NCI-H1417 treated with DMSO at 0.1 percent for 48 hours (cell line): ENCODE results near the gene SLC17A8.
"Not testable (repeated sequence)": the region's sequence is repeated elsewhere in the genome, so short reads cannot be mapped to it uniquely, and the experiment has no call there.

Source experiments
- DNase-seq: peaks from one replicate; lab custom pipeline; 2025; lab: John Stamatoyannopoulos, UW

Gene SLC17A8

DNA sequence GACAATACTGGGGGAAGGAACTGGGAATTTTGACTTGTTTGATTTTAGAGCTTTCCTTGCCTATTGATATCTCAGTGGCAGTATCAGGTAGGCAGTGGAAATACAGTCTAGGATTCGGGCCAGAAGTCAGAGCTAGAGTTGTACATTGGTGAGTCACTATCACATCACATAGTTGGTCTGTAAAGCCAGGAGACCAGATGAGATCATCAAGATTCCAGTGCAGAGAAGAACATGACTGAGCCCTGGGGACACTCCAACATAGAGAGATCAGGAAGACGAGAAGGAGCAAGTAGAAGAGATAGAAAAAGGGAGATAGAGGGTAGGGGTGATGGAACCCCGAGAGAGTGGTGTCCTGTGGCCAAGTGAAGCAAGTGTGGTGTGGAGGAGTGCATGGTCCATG, 70.2 kb downstream of the SLC17A8 start:
- DNase-seq, result no peak

DNA sequence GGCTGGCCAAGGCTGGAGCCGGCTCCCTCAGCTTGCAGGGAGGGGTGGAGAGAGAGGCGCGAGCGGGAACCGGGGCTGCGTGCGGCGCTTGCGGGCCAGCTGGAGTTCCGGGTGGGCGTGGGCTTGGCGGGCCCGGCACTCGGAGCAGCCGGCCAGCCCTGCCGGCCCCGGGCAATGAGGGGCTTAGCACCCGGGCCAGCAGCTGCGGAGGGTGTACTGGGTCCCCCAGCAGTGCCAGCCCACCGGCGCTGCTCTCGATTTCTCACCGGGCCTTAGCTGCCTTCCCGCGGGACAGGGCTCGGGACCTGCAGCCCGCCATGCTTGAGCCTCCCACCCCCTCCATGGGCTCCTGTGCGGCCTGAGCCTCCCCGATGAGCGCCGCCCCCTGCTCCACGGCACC, 73.4 kb downstream of the SLC17A8 start:
- not testable (repeated sequence) for DNase-seq

DNA sequence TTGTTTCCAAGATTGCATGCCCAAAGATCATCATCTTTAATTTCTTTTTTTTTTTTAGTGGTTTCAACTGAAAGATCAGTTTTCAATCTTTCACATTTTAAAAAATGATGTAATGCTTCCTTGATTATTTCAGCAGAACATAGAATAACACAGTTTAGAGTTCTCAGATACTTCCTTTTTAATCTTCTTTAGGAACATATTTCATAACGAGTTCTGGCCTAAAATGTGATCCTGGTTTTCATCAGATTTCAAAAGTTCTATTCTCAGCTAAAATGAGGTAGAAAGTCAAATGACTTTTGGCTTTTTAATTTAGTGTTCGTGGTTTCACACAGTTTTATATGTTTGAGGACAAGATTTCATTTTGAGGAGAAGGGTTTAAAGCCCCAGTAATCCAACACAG, 76.8 kb downstream of the SLC17A8 start:
- DNase-seq, result no peak

DNA sequence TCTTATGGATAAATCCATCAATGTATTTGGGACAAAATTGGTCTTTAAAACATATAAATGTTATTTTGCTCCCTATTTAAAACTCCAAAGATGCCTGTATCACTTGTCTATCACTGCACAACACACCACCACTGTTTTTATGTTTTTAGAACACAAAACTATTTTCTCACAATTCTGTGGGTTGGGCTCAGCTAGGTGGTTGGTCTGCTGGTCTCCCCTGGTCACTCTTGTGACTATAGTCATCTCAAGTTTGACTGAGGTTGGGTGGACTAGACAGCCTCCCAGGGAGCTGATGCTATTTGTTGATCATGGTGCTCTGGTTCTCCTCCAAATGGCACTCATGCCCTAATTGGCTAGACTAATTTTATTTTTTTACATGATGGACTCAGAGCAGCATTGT, 77.3 kb downstream of the SLC17A8 start:
- DNase-seq, result no peak

DNA sequence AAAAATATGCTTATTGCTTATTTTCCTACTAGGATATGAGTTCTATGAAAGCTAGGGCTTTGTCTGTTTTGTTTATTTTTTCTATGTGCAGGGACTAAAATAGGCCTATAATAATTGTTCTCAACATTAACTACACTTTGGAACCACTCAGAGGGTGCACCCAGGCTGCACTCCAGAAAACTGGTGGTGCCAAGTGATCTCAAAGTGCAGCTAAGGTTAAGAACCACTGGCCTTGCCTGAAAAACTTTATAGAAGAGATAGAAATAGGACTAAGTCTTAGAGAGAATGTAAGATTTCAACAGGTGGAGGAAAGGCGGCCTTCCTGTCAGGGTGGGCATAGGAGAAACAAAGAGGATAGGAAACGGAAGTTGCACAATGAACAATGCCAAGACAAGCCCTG, 79.1 kb downstream of the SLC17A8 start:
- no peak for DNase-seq

DNA sequence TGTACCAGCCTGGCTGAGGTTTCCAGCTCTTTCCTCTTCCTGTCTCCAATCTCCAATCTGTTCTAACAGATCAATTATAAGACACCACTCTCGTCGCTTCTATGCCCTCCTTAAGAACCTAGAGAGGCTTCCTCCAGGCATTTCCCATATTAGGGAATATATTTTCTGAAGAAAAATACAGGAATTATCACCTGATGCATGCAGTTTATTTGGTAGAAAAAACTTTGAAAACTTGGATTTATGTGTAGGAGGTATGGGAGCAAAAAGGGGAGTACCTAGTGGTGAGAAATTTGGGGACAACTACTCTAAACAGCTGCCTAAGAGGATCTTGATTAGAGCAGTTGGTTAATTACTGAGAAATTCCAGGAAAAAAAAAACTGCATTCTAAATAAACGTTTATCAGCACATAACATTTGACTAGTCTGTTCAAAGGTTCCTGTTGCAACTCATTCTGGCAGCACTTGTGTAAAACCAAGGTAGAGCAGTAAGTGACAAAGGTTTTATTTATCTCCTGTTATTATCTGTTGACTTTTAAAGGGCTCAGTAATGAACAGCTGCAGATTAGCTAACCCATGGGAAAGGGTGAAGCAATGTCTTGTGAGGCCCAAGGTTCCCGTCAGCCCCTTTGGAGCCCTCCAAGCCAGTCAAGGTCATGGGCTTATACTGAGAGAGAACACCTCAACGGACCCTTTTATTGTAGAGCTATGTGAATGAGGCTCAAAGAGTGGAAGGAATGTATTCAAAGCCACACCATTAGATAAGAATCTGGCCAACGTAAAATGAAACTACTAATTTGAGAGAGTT, 80.4 kb downstream of the SLC17A8 start:
- DNase-seq, result no peak

DNA sequence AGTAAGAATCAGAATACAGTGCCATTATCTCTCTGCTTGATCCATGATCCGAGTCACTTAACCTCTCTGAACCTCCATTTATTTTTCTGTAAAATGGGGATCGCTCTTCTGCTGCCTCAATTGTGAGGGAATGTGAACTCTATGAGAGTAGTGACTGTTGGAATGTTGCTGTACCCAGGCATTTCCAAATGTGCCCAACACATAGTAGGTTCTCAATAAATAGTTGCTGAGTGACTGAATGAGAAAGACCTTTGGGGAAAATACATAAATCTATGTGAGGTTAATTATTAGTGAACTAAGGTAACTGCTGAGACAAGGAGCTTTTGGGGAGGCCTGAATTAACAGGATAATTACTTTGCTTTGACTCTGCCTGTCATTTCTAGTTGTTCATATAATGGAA, 82.9 kb downstream of the SLC17A8 start:
- no peak for DNase-seq

DNA sequence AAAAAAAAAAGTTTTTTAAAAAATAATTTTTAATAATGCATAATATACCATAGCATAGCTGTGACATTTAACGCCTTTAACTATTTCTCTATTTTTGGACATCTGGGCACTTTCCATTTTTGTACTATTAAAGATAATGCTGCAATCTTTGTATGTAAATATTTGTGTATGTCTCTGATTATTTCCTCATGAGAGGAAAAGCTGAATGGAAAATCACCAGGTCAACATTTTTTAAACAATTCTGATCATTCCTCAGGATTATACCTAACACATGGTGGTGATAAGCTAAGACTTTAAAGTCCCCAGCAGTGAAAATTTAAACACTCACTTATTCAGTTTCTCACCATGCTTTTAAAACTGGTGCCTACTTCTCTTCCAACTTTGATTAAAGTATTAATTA, 85.5 kb downstream of the SLC17A8 start:
- no peak for DNase-seq

DNA sequence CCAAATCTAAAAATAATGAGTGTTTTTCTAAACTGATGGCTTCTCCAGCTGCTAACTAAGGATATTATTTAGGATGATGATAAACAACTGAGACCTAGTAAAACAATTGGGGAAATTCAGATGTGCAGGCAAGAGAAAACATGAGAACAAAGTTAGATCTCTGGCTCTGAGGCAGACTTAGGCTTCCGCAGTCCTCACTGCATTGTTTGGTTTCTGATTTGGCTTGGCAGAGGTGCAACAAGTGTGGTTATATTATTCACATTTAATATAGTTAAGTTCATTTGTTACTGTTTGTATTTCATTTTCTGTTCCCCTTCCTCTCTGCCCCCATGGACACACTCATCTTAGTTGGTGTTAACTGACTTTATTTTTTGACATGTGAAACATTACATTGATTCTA, 86.6 kb downstream of the SLC17A8 start:
- no peak for DNase-seq

DNA sequence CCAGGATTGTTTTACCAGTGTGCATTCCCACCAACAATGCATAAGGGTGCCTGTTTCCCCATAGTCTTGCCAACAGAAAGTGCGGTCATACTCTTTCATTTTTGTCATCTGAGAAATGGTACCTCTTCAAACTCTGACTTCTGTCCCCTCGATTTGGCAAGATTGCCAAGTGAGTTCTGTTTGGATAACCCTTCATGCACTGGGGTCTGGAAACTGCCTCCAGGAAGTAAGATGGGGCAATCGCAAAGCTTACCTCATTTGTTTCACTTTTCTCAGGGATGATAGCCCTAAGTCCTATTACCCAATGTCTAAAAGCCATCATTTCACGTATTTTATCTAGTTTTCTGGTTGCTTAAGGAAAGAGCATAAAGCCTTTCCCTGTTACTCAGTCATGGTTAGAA, 88.2 kb downstream of the SLC17A8 start:
- DNase-seq, result no peak

DNA sequence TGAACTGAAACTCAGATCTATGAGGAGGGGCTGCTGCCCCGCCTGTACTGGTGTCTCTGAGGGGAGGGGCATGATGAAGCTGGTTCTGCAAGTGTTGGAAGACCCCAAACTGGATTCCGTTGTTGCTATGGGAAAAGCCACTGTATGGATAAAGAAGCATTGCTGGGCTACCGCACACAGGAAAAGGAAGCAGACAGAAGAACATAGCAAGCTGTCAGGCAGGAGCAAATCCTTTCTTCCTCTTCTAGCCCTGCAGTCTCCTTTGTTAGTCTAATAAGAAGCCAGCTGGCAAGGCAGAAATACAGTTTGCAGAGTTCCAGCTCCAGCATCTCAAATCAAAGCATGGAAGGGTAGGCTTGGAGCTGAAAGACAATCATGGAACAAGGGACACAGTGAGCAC, 90.5 kb downstream of the SLC17A8 start:
- DNase-seq, result no peak

DNA sequence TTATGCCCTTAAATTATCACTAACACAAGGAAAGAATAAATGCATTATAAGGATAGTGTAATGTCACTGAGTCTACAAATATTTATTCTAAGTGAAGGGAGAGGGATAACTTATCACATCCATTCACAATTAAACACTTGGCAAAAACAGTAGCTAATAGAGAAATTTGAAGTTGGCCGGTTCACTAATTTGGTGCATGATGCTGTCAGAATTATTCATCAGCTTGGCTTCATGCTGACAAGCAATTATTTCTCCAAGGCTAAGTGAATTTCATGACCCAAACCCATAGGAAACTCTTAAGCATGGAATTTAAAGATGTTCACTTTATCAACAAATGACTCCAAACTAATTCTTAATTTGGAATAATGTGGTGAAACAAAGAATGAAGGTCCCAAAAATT, 91.8 kb downstream of the SLC17A8 start:
- DNase-seq, result no peak

DNA sequence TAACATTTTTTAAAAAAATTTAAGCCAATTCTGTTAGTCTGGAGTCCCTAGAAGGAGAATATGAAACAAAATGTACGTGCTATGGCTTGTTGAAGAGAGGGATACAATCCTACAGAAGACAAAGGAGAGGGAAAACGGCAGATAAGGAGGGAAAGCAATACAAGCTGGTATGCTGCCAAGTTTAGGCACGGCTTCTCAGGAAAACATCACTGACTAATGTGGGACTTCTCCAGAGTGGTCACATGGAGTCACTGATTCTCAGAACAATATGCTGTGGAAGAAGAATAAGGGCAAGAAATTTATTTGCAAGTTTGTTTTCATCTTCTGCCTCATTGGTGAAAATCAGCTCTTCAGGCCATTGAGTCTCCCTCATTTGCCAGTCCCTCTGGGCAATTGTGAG, 93.9 kb downstream of the SLC17A8 start:
- no peak for DNase-seq

DNA sequence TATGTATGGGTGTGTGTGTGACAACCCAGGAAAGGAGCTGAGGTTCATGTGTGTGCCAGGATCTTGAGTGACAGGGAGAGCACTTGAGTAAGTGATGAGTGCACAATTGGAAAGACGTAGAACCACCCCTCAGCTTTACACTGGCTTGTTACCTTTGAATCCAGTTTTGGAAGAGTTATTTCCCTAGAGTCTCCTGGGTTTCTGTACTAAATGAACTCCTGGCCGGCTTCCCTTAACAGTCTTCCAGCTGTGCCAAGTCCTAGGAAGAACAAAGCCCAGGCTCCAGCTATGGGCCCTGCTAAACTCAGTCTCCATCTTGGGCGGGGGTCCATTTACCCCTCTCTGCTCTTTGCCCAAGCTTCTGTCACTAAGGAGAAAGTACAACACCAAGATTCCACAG, 97.1 kb downstream of the SLC17A8 start:
- no peak for DNase-seq

DNA sequence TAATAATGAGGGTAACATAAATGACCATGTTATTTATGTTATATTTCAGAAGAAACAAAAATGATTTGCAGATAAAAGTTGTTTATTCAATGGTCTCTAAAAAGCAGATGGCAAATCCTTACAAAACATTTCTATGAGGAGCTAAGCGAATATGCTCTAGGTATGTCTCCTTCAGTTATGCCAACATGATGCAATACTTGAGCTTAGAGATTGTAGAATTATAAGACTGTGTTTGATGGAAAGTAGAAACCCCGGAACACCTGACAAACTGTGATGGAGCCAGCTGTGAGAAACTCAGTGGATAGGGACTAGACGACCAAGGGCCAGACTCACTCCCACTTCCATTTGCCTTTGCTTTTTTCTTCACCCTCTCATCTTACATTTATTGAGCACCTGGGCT, 99.0 kb downstream of the SLC17A8 start:
- DNase-seq, result no peak

DNA sequence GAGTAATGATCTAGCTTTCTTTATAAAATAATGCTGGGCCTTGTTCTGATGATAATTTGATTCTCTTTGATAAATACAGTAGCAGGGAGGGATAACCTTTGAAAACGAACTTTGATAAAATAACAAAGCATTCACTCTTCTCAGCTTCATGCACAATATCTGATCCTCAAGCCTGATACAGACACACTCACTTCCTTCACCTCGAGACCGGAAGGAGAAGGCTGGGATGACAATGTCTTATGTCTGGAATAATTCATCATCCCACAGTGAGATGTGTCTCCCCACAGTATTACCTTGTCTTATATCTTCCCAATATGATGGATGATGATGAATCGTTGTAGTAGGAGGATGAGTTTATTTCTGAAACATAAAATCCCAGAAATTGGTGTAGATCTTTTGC, 101.3 kb downstream of the SLC17A8 start:
- no peak for DNase-seq

DNA sequence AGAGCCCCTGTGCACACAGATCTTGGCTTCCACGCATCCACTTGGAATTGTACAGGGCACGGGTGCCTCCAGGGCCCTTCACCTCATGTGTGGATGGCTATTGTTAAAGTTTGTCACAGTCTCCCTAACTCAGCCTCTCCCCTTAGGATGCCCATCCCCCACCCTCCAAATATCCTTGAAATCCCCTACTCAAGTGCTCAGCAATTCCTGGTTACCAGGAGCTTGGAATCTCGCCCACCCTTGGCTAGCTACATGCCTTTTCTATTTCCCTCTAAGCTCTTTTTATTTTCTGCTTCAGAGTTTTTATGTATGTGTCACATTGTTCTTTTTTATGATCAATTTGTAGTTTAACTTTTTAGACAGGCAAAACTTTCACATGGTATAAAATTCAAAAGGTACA, 103.8 kb downstream of the SLC17A8 start:
- no peak for DNase-seq

DNA sequence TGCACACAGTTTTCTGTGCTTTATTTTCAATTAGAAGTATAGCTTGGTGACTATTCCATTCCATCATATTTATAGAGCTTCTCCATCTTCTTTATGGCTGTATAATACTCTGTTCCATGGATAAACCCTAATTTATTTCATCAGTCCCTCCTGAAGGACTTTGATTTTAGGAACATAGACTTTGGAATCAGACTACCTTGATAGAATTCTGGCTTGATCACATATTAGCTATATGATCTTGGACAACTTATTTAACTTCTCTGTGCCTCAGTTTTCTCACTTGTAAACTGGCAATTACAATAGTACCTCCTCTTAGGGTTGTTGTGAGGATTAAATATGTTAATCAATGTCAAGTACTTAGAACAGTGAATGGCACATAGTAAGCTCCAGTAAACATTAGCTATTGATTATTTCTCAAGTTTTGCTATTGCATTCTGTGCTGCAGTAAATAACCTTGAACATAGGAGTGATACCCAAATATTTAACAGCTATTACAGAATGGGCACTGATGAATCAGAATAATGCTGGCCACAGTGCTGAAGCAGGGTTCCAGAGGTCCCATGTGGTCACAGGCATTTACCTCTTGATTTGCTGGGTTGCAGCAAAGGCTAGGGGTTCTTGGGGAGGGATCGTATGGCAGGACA, 104.6 kb downstream of the SLC17A8 start:
- DNase-seq, result no peak

DNA sequence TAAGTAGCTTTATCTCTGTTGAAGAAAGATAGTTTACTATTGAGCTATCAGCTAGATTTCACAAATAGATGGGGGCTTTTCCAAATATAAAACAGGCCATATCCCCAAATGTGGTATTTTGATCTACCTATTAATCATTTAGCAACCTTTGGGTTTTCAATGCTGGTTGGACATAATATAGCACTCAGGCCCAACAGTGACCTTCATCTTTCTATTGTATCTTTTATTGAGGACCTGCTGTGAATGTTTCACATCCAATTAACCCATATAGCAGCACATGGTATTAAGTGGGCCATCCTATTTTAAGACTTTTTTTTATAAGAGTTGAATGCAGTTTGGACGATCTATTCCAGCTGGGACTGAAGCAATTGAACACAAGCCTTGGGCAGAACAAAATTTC, 106.8 kb downstream of the SLC17A8 start:
- DNase-seq, result peak; percentile 68

DNA sequence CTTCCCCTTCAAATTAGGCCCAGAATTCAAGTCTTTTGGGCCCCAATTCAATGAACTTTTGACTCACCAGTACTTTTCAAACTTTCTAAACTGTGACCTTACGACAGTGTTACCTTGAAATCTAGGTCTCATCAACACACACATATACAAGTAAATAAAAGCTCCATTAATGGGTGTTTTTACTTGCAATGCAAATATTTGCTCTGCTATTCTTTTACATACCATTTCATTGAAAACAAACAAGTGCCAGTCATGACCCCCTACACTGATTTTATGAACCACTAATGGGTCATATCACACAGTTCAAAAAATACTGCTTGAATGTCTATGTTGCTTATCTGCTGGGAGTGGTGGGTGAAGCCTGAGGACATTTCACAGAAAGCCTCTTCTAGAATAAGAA, 107.7 kb downstream of the SLC17A8 start:
- DNase-seq, result no peak

DNA sequence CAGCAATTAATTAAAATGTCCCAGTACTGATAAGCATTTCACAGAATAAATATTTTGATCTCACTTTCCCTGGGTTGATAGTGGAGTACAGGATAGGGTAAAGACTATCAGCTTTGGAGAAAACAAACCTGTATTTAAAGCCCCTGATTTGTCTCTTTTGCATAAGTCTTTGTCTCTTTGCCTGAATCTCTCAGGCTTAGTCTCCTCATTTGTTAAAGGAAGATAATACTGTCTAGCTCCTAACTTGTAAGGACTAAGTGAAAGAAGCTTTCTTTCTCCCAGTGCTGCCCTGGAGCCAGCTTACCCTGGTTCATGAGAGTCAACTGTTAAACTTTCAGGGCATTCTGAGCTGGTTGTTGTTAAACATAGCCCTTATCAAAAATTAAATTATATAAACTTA, 111.3 kb downstream of the SLC17A8 start:
- no peak for DNase-seq
